ENCODE data around the gene KCTD15. TPM values are rescaled to one million over a fixed set of nuclear protein-coding genes. Genes with fewer than 3 reads are reported as not detected.
"Not testable (repeated sequence)": the region's sequence is repeated elsewhere in the genome, so short reads cannot be mapped to it uniquely, and the experiment has no call there.

KCTD15 gene
- polyA plus RNA-seq, 1 donor (not counting 4 experiments of a cell fraction or from before 2014, with no cell fraction given), result 16.2 TPM

- dilution Hi-C loops (cut with MboI; ENCODE audit: extremely low pct_ligation_motif_present, low sequenced_read_pairs), result no loop called here
- H3K4me3 ChIP-seq (ENCODE audit: control insufficient read depth in 2 of 3, extremely low read depth in 1 of 3, insufficient read depth in 2 of 3, low read depth in 1 of 3, low read length in 3 of 3), result no peak overlapping the region
- H3K79me2 ChIP-seq (ENCODE audit: control insufficient read depth, insufficient read depth, low read length), result no peaks in the 10 kb centered on the region
- FAIRE-seq (no peak), DNase-seq (ENCODE audit: low read depth, low spot score) (no peak)
- no peak overlapping the region for H2AFZ ChIP-seq (ENCODE audit: control insufficient read depth, low read length)
- H3K9me1 ChIP-seq (ENCODE audit: control insufficient read depth, extremely low read depth, insufficient read depth, low read length), result peaks cover 2% of the 10 kb centered on the region
- H3K4me1 ChIP-seq (ENCODE audit: control insufficient read depth, extremely low read depth, insufficient read depth, low read length), result peaks cover 33% of the 10 kb centered on the region
- no peak overlapping the region for H3K9ac ChIP-seq (ENCODE audit: control insufficient read depth, extremely low read depth, insufficient read depth, low read length)
- no peak overlapping the region for H3K27ac ChIP-seq (ENCODE audit: control insufficient read depth, insufficient read depth, low read length)
- TF ChIP-seq EZH2 (IDR thresholded peaks at IDR 0.05; ENCODE audit: low read length) (no peak), CTCF (optimal IDR thresholded peaks at IDR 0.05 in 1 of 3, IDR thresholded peaks at IDR 0.05 in 1 of 3, conservative IDR thresholded peaks at IDR 0.05 in 1 of 3; ENCODE audit: extremely low read depth in 1 of 3, insufficient read depth in 2 of 3, low read length in 3 of 3) (no peak)
- no peaks in the 10 kb centered on the region for H4K20me1 ChIP-seq (ENCODE audit: control insufficient read depth, extremely low read depth, insufficient read depth, low read length)
- H3K4me2 ChIP-seq (ENCODE audit: control insufficient read depth, extremely low read depth, insufficient read depth, low read depth, low read length), result no peak overlapping the region
- no peaks in the 10 kb centered on the region for H3K27me3 ChIP-seq (ENCODE audit: control insufficient read depth, extremely low read depth, insufficient read depth, low read length)
- H3K9me3 ChIP-seq (ENCODE audit: control insufficient read depth, low read depth, low read length), result no peaks in the 10 kb centered on the region
- H3K36me3 ChIP-seq (ENCODE audit: control insufficient read depth in 2 of 2, extremely low read depth in 1 of 2, insufficient read depth in 2 of 2, low read length in 2 of 2), result peaks cover 0 to 10% of the 10 kb centered on the region in 2 experiments
Observed at GRCh38 chr19:33818411-33818810, 21.7 kb downstream of the KCTD15 start.

- dilution Hi-C loops (cut with MboI; ENCODE audit: extremely low pct_ligation_motif_present, low sequenced_read_pairs), result not testable (repeated sequence)
Observed at GRCh38 chr19:33819078-33819477, 22.4 kb downstream of the KCTD15 start.

GRCh38 chr19:33819506-33819879, 22.8 kb downstream of the KCTD15 start:
- H3K9me3 ChIP-seq (ENCODE audit: control insufficient read depth, low read depth, low read length), result no peaks in the 10 kb centered on the region
- no peaks in the 10 kb centered on the region for H3K79me2 ChIP-seq (ENCODE audit: control insufficient read depth, insufficient read depth, low read length)
- H3K4me2 ChIP-seq (ENCODE audit: control insufficient read depth, extremely low read depth, insufficient read depth, low read depth, low read length), result peak overlapping the region; percentile 90
- H3K4me3 ChIP-seq (ENCODE audit: control insufficient read depth in 2 of 3, extremely low read depth in 1 of 3, insufficient read depth in 2 of 3, low read depth in 1 of 3, low read length in 3 of 3), result peak overlapping the region in 2 of 3 experiments; percentile 24 to 30
- peak overlapping the region; percentile 84 for H3K9ac ChIP-seq (ENCODE audit: control insufficient read depth, extremely low read depth, insufficient read depth, low read length)
- no peaks in the 10 kb centered on the region for H3K27me3 ChIP-seq (ENCODE audit: control insufficient read depth, extremely low read depth, insufficient read depth, low read length)
- H4K20me1 ChIP-seq (ENCODE audit: control insufficient read depth, extremely low read depth, insufficient read depth, low read length), result no peaks in the 10 kb centered on the region
- dilution Hi-C loops (cut with MboI; ENCODE audit: extremely low pct_ligation_motif_present, low sequenced_read_pairs), result no loop called here
- peaks cover 2% of the 10 kb centered on the region for H3K9me1 ChIP-seq (ENCODE audit: control insufficient read depth, extremely low read depth, insufficient read depth, low read length)
- TF ChIP-seq EZH2 (IDR thresholded peaks at IDR 0.05; ENCODE audit: low read length), result no peak
- peaks cover 0 to 3% of the 10 kb centered on the region in 2 experiments for H3K36me3 ChIP-seq (ENCODE audit: control insufficient read depth in 2 of 2, extremely low read depth in 1 of 2, insufficient read depth in 2 of 2, low read length in 2 of 2)
- FAIRE-seq (no peak), DNase-seq (ENCODE audit: low read depth, low spot score) (no peak)
- H2AFZ ChIP-seq (ENCODE audit: control insufficient read depth, low read length), result peak overlapping the region; percentile 75
- H3K27ac ChIP-seq (ENCODE audit: control insufficient read depth, insufficient read depth, low read length), result peak overlapping the region; percentile 93
- peaks cover 33% of the 10 kb centered on the region for H3K4me1 ChIP-seq (ENCODE audit: control insufficient read depth, extremely low read depth, insufficient read depth, low read length)

More at GRCh38 chr19:33819078-33819477, 22.4 kb downstream of the KCTD15 start:
- peaks cover 33% of the 10 kb centered on the region for H3K4me1 ChIP-seq (ENCODE audit: control insufficient read depth, extremely low read depth, insufficient read depth, low read length)
- not testable (repeated sequence) for H2AFZ ChIP-seq (ENCODE audit: control insufficient read depth, low read length); H3K4me2 ChIP-seq (ENCODE audit: control insufficient read depth, extremely low read depth, insufficient read depth, low read depth, low read length); H3K9me1 ChIP-seq (ENCODE audit: control insufficient read depth, extremely low read depth, insufficient read depth, low read length); DNase-seq (ENCODE audit: low read depth, low spot score); H3K9me3 ChIP-seq (ENCODE audit: control insufficient read depth, low read depth, low read length); H3K4me3 ChIP-seq (ENCODE audit: control insufficient read depth in 2 of 3, extremely low read depth in 1 of 3, insufficient read depth in 2 of 3, low read depth in 1 of 3, low read length in 3 of 3); FAIRE-seq; H3K27me3 ChIP-seq (ENCODE audit: control insufficient read depth, extremely low read depth, insufficient read depth, low read length); H3K79me2 ChIP-seq (ENCODE audit: control insufficient read depth, insufficient read depth, low read length); H3K9ac ChIP-seq (ENCODE audit: control insufficient read depth, extremely low read depth, insufficient read depth, low read length); H4K20me1 ChIP-seq (ENCODE audit: control insufficient read depth, extremely low read depth, insufficient read depth, low read length); H3K36me3 ChIP-seq (ENCODE audit: control insufficient read depth in 2 of 2, extremely low read depth in 1 of 2, insufficient read depth in 2 of 2, low read length in 2 of 2)
- H3K27ac ChIP-seq (ENCODE audit: control insufficient read depth, insufficient read depth, low read length), result peak overlapping the region; percentile 93
